Omental fat pad (tissue), 4 donors: ENCODE measurements around the gene ASS1. TPM values are rescaled to one million over a fixed set of nuclear protein-coding genes. Genes with fewer than 3 reads are reported as not detected.

ENCODE experiments used
- ATAC-seq: fragments of 150-250 bp; one replicate; pipeline ENCODE4 v1.9.1; 2016; ENCODE audit warnings: mild to moderate bottlenecking, moderate library complexity; ENCODE audit not compliant: low FRiP score
- DNase-seq: peaks from one replicate; pipeline ENCODE4 v3.0.0-alpha.2; 2019; ENCODE audit warnings: low spot score
- CTCF ChIP-seq, 3 donors: fragments of 450-650 bp; IDR thresholded peaks; one replicate each; pipeline ENCODE4 v1.5.1; 2016 to 2017; ENCODE audit warnings: antibody characterized with exemption in 3 of 3, mild to moderate bottlenecking in 3 of 3, moderate library complexity in 2 of 3
- total RNA-seq, 4 donors: library from RNA; depleted of rRNA; stranded (reverse); fragments of >200 nt; gene quantifications; one replicate each; pipeline ENCODE4 v1.1.0, GENCODE V29; 2016

Gene ASS1
- total RNA-seq, 4 donors from 2014 or later, result 250 to 621 (median 378) TPM

GRCh38 chr9:130468566-130468965 is 23.8 kb downstream of the ASS1 start:
- DNase-seq, result no peak
- no peak for TF ChIP-seq CTCF (IDR thresholded peaks at IDR 0.05)
- ATAC-seq, result no peak

- ATAC-seq (no peak), DNase-seq (no peak)
- TF ChIP-seq CTCF (IDR thresholded peaks at IDR 0.05), result no peak
Observed at GRCh38 chr9:130470269-130470668, 25.5 kb downstream of the ASS1 start.

- DNase-seq (no peak), ATAC-seq (no peak)
- TF ChIP-seq CTCF (IDR thresholded peaks at IDR 0.05), result no peak
Observed at GRCh38 chr9:130470950-130471349, 26.2 kb downstream of the ASS1 start.

GRCh38 chr9:130471411-130472183 is 26.8 kb downstream of the ASS1 start:
- ATAC-seq (no peak), DNase-seq (no peak)
- TF ChIP-seq CTCF (IDR thresholded peaks at IDR 0.05), result no peak

GRCh38 chr9:130472184-130472705 is 27.5 kb downstream of the ASS1 start:
- no peak for DNase-seq
- ATAC-seq, result no peak
- no peak for TF ChIP-seq CTCF (IDR thresholded peaks at IDR 0.05)

GRCh38 chr9:130473009-130473408 is 28.2 kb downstream of the ASS1 start:
- TF ChIP-seq CTCF (IDR thresholded peaks at IDR 0.05), result no peak
- DNase-seq, result no peak
- ATAC-seq, result no peak

GRCh38 chr9:130473566-130473965 is 28.8 kb downstream of the ASS1 start:
- no peak for TF ChIP-seq CTCF (IDR thresholded peaks at IDR 0.05)
- no peak for ATAC-seq
- DNase-seq, result no peak
